K562 (cell line): ENCODE data around the gene DLGAP1. TPM values are rescaled to one million over a fixed set of nuclear protein-coding genes. Genes with fewer than 3 reads are reported as not detected.
A peak's percentile ranks its signal among the peaks of the same experiment; 100 is the strongest.

Experiments
- ATF7 ChIP-seq: fragments of 450-650 bp; IDR thresholded peaks from 2 replicates; pipeline ENCODE4 v1.7.1; 2014; ENCODE audit warnings: mild to moderate bottlenecking, moderate library complexity
- BCLAF1 ChIP-seq, 2 experiments: fragments of 450-650 bp in 1 of 2; IDR thresholded peaks; 2 replicates each; pipeline ENCODE4 v1.6.1; 2011 to 2017; ENCODE audit warnings: low read depth in 2 of 2, antibody characterized with exemption in 1 of 2, borderline replicate concordance in 1 of 2, low read length in 1 of 2, mild to moderate bottlenecking in 1 of 2, mixed read lengths in 1 of 2; ENCODE audit not compliant: control insufficient read depth in 1 of 2
- CEBPG ChIP-seq, 3 experiments: fragments of 200-800 bp in 1 of 3; sonication (Bioruptor generic) in 1 of 3; sonication (generic) in 1 of 3; formaldehyde crosslinking in 1 of 3; IDR thresholded peaks in 2 of 3; conservative IDR thresholded peaks in 1 of 3; 2 replicates each; pipeline versions ENCODE4 v1.6.1 to v1.8.0; 2016 to 2022; ENCODE audit warnings: missing compliant biosample characterization in 2 of 3, missing genetic modification characterization in 2 of 3, mild to moderate bottlenecking in 1 of 3, missing genetic modification reagents in 1 of 3
- EGR1 ChIP-seq: fragments of 450-650 bp; conservative IDR thresholded peaks from 2 replicates; pipeline ENCODE4 v1.6.1; 2017; ENCODE audit warnings: mild to moderate bottlenecking
- ETV5 ChIP-seq: sonication (generic); formaldehyde crosslinking; IDR thresholded peaks from 2 replicates; pipeline ENCODE4 v1.4.0; 2020; ENCODE audit warnings: low read depth, mild to moderate bottlenecking, missing genetic modification reagents
- FOXK2 ChIP-seq, 2 experiments: fragments of 450-650 bp; IDR thresholded peaks in 1 of 2; conservative IDR thresholded peaks in 1 of 2; 2 replicates each; pipeline ENCODE4 v1.6.1; 2016; ENCODE audit warnings: low read depth in 2 of 2, mild to moderate bottlenecking in 1 of 2
- JUN ChIP-seq, 2 experiments: sonication (generic) in 1 of 2; formaldehyde crosslinking in 1 of 2; IDR thresholded peaks; 2 replicates each; pipeline versions ENCODE4 v1.6.1 to v1.8.0; 2012 to 2022; ENCODE audit warnings: borderline replicate concordance in 2 of 2, mild to moderate bottlenecking in 2 of 2, improper control_type of control experiment in 1 of 2, low read depth in 1 of 2, low read length in 1 of 2, missing genetic modification reagents in 1 of 2
- JUND ChIP-seq, 2 experiments: IDR thresholded peaks; 2 replicates in 1 of 2; 3 replicates in 1 of 2; pipeline ENCODE4 v1.6.1; 2011; ENCODE audit warnings: borderline replicate concordance in 2 of 2, low read depth in 2 of 2, low read length in 2 of 2, improper control_type of control experiment in 1 of 2, missing biosample characterization in 1 of 2, missing genetic modification characterization in 1 of 2, missing genetic modification reagents in 1 of 2
- KLF1 ChIP-seq: fragments of 450-650 bp; IDR thresholded peaks from 2 replicates; pipeline ENCODE4 v1.6.1; 2016; ENCODE audit warnings: missing genetic modification characterization, missing compliant biosample characterization
- MTA2 ChIP-seq: fragments of 450-650 bp; IDR thresholded peaks from 2 replicates; pipeline ENCODE4 v1.6.1; 2016; ENCODE audit warnings: low read depth
- NCOA4 ChIP-seq: fragments of 450-650 bp; IDR thresholded peaks from 2 replicates; pipeline ENCODE4 v1.6.1; 2018; ENCODE audit warnings: mild to moderate bottlenecking; ENCODE audit not compliant: partially characterized antibody
- PHB ChIP-seq: fragments of 250-450 bp; sonication (Bioruptor Pico); IDR thresholded peaks from 2 replicates; pipeline ENCODE4 v1.5.0; 2021
- POLR2H ChIP-seq: IDR thresholded peaks from 2 replicates; pipeline ENCODE4 v1.6.1; 2016; ENCODE audit warnings: missing genetic modification characterization, low read depth, mild to moderate bottlenecking, control low read depth, missing compliant biosample characterization, moderate library complexity
- PRPF4 ChIP-seq: fragments of 200-400 bp; formaldehyde crosslinking; IDR thresholded peaks from one replicate; pipeline ENCODE4 v1.6.1; 2017; ENCODE audit warnings: low read length, low read depth, mild to moderate bottlenecking; ENCODE audit not compliant: insufficient read depth, poor library complexity, severe bottlenecking
- PTBP1 ChIP-seq: fragments of 200-400 bp; formaldehyde crosslinking; IDR thresholded peaks from 2 replicates; pipeline ENCODE4 v1.6.1; 2017; ENCODE audit warnings: low read depth, low read length
- SREBF1 ChIP-seq: fragments of 150-350 bp; IDR thresholded peaks from 2 replicates; pipeline ENCODE4 v1.6.1; 2014; ENCODE audit warnings: antibody characterized with exemption, low read depth, low read length, borderline replicate concordance
- TCF3 ChIP-seq: sonication (generic); formaldehyde crosslinking; IDR thresholded peaks from 2 replicates; pipeline ENCODE4 v1.4.0; 2020; ENCODE audit warnings: mild to moderate bottlenecking, missing genetic modification reagents
- TEAD2 ChIP-seq: fragments of 450-650 bp; IDR thresholded peaks from 2 replicates; pipeline ENCODE4 v1.6.1; 2016; ENCODE audit warnings: missing genetic modification characterization, control low read depth, missing compliant biosample characterization
- THRB ChIP-seq: fragments of 450-650 bp; formaldehyde crosslinking; conservative IDR thresholded peaks from 2 replicates; pipeline ENCODE4 v1.4.0; 2022; ENCODE audit warnings: mild to moderate bottlenecking, missing genetic modification characterization
- ZNF347 ChIP-seq: fragments of 450-650 bp; formaldehyde crosslinking; IDR thresholded peaks from 2 replicates; pipeline ENCODE4 v1.4.0; 2020; ENCODE audit warnings: low read depth, mild to moderate bottlenecking, moderate library complexity
- ZNF431 ChIP-seq: sonication (generic); formaldehyde crosslinking; IDR thresholded peaks from 2 replicates; pipeline ENCODE4 v1.8.0; 2022; ENCODE audit warnings: mild to moderate bottlenecking, missing genetic modification reagents
- ZNF740 ChIP-seq, 3 experiments: fragments of 200-800 bp in 1 of 3; sonication (Bioruptor generic) in 1 of 3; sonication (generic) in 1 of 3; formaldehyde crosslinking in 1 of 3; IDR thresholded peaks; 2 replicates each; pipeline versions ENCODE4 v1.6.1 to v1.8.0; 2016 to 2022; ENCODE audit warnings: mild to moderate bottlenecking in 2 of 3, missing compliant biosample characterization in 2 of 3, missing genetic modification characterization in 2 of 3, missing genetic modification reagents in 1 of 3
- polyA plus RNA-seq, 8 experiments: library from polyadenylated mRNA; depleted of rRNA in 4 of 8; stranded (reverse) in 5 of 8; unstranded in 3 of 8; fragments of >200 nt; fragmentation: Nextera tagmentation in 2 of 8; fragmentation: Illumina TruSeq in 1 of 8; extraction: Ambion mirVana in 2 of 8; extraction: Trizol in 1 of 8; gene quantifications; 2 replicates each; pipeline versions ENCODE4 v1.2.1 to v1.2.3, GENCODE V29; 2011 to 2014; ENCODE audit warnings: inconsistent platforms in 1 of 8, missing spikeins in 1 of 8
- total RNA-seq, 7 experiments: library from RNA; depleted of rRNA in 6 of 7; stranded (reverse); fragments of >200 nt in 6 of 7; fragmentation: Illumina TruSeq in 2 of 7; extraction: Trizol in 2 of 7; gene quantifications; 2 replicates each; pipeline versions ENCODE4 v1.2.1 to v1.2.3, GENCODE V29; 2011 to 2021; ENCODE audit warnings: low replicate concordance in 1 of 7

DLGAP1 gene
- total and polyA plus RNA-seq, 9 of the 15 experiments (the other 6 are each of a cell fraction or from before 2014, with no cell fraction given) = 0.04 to 0.22 (median 0.08) TPM

- no peak for TF ChIP-seq POLR2H
- TF ChIP-seq JUND (IDR thresholded peaks at IDR 0.05; ENCODE audit: borderline replicate concordance, low read depth, low read length) = peak; percentile 92
- TF ChIP-seq JUND (tag; IDR thresholded peaks at IDR 0.05; ENCODE audit: borderline replicate concordance, low read depth, low read length) = peak; percentile 88; the same call in 2 of the 3 replicates
- no peak for TF ChIP-seq KLF1 (tag)
- TF ChIP-seq ZNF740 (CRISPR knock-in tag; IDR thresholded peaks at IDR 0.05) = no peak
- TF ChIP-seq ZNF740 (tag; IDR thresholded peaks at IDR 0.05) = no peak
- TF ChIP-seq PHB (CRISPR knock-in tag) = no peak
- peak; percentile 93 for TF ChIP-seq JUN (IDR thresholded peaks at IDR 0.05; ENCODE audit: borderline replicate concordance, low read depth, low read length)
- TF ChIP-seq JUN (CRISPR knock-in tag; IDR thresholded peaks at IDR 0.05; ENCODE audit: borderline replicate concordance) = no peak
- TF ChIP-seq CEBPG (CRISPR knock-in tag; IDR thresholded peaks at IDR 0.05) = no peak
- TF ChIP-seq CEBPG (tag; conservative IDR thresholded peaks at IDR 0.05 in 1 of 2, IDR thresholded peaks at IDR 0.05 in 1 of 2) = no peak
- peak; percentile 94 for TF ChIP-seq ATF7
- no peak for TF ChIP-seq PTBP1
- no peak for TF ChIP-seq SREBF1
- TF ChIP-seq BCLAF1 (IDR thresholded peaks at IDR 0.05; ENCODE audit: borderline replicate concordance in 1 of 2, control insufficient read depth in 1 of 2, low read depth in 2 of 2, low read length in 1 of 2) = no peak
- peak; percentile 57 for TF ChIP-seq TCF3 (CRISPR knock-in tag)
- 0 out of 2 replicates have a peak, but pooled peaks have one; percentile 24 for TF ChIP-seq MTA2
- no peak for TF ChIP-seq EGR1
- no peak for TF ChIP-seq ZNF431 (CRISPR knock-in tag)
- TF ChIP-seq THRB (CRISPR knock-in tag) = no peak
- no peak for TF ChIP-seq ZNF347 (CRISPR knock-in tag)
- no peak for TF ChIP-seq PRPF4
- TF ChIP-seq ETV5 (CRISPR knock-in tag) = no peak
- no peak for TF ChIP-seq TEAD2
- TF ChIP-seq FOXK2 (conservative IDR thresholded peaks at IDR 0.05 in 1 of 2, IDR thresholded peaks at IDR 0.05 in 1 of 2; ENCODE audit: low read depth in 2 of 2) = 0 out of 4 replicates have a peak, but pooled peaks of 1 of the 2 experiments have one; percentile 19
- no peak for TF ChIP-seq NCOA4
Observed at GRCh38 chr18:3468833-3469232, 986.3 kb downstream of the DLGAP1 start (continued).
